ENCODE results near the gene SCMH1.

SCMH1 gene

GRCh38 chr1:41281334-41281733 is 39.2 kb upstream of the SCMH1 start:
- Histone ChIP-seq H3K9ac (ENCODE audit: low read length) (no peak overlapping the region), H3K4me3 (ENCODE audit: low read length) (no peak overlapping the region), H2AFZ (ENCODE audit: low read depth, low read length) (no peak overlapping the region), H4K20me1 (ENCODE audit: insufficient read depth, low read length) (no peaks in the 10 kb centered on the region), H3K27me3 (ENCODE audit: low read depth, low read length) (peaks cover 26% of the 10 kb centered on the region), H3K4me2 (ENCODE audit: low read length) (no peak overlapping the region), H3K79me2 (ENCODE audit: low read length) (no peaks in the 10 kb centered on the region), H3K27ac (ENCODE audit: low read length) (no peak overlapping the region), H3K9me3 (ENCODE audit: insufficient read depth, low read length) (no peaks in the 10 kb centered on the region), H3K4me1 (ENCODE audit: low read length) (no peaks in the 10 kb centered on the region), H3K36me3 (replicated peaks; ENCODE audit: low read depth, low read length) (no peaks in the 10 kb centered on the region)
- TF ChIP-seq EZH2phosphoT487 (IDR thresholded peaks at IDR 0.05; ENCODE audit: low read depth) (no peak), CTCF (IDR thresholded peaks at IDR 0.05; ENCODE audit: low read depth, low read length) (no peak)

GRCh38 chr1:41280202-41281032 is 38.3 kb upstream of the SCMH1 start:
- H3K4me1 ChIP-seq (ENCODE audit: low read length), result no peaks in the 10 kb centered on the region
- no peaks in the 10 kb centered on the region for H3K79me2 ChIP-seq (ENCODE audit: low read length)
- H3K4me3 ChIP-seq (ENCODE audit: low read length), result no peak overlapping the region
- H3K9me3 ChIP-seq (ENCODE audit: insufficient read depth, low read length), result no peaks in the 10 kb centered on the region
- TF ChIP-seq CTCF (IDR thresholded peaks at IDR 0.05; ENCODE audit: low read depth, low read length) (no peak), EZH2phosphoT487 (IDR thresholded peaks at IDR 0.05; ENCODE audit: low read depth) (no peak)
- H3K9ac ChIP-seq (ENCODE audit: low read length), result no peak overlapping the region
- H3K27me3 ChIP-seq (ENCODE audit: low read depth, low read length), result peaks cover 18% of the 10 kb centered on the region
- no peak overlapping the region for H3K27ac ChIP-seq (ENCODE audit: low read length)
- no peak overlapping the region for H3K4me2 ChIP-seq (ENCODE audit: low read length)
- no peaks in the 10 kb centered on the region for H3K36me3 ChIP-seq (replicated peaks; ENCODE audit: low read depth, low read length)
- no peak overlapping the region for H2AFZ ChIP-seq (ENCODE audit: low read depth, low read length)
- no peaks in the 10 kb centered on the region for H4K20me1 ChIP-seq (ENCODE audit: insufficient read depth, low read length)

GRCh38 chr1:41278076-41278475 is 36.0 kb upstream of the SCMH1 start:
- no peaks in the 10 kb centered on the region for H3K36me3 ChIP-seq (replicated peaks; ENCODE audit: low read depth, low read length)
- H3K79me2 ChIP-seq (ENCODE audit: low read length), result no peaks in the 10 kb centered on the region
- no peak overlapping the region for H3K27ac ChIP-seq (ENCODE audit: low read length)
- no peak overlapping the region for H2AFZ ChIP-seq (ENCODE audit: low read depth, low read length)
- H3K9ac ChIP-seq (ENCODE audit: low read length), result no peak overlapping the region
- no peak overlapping the region for H3K4me3 ChIP-seq (ENCODE audit: low read length)
- H3K4me2 ChIP-seq (ENCODE audit: low read length), result no peak overlapping the region
- no peaks in the 10 kb centered on the region for H3K27me3 ChIP-seq (ENCODE audit: low read depth, low read length)
- no peaks in the 10 kb centered on the region for H3K4me1 ChIP-seq (ENCODE audit: low read length)
- no peaks in the 10 kb centered on the region for H3K9me3 ChIP-seq (ENCODE audit: insufficient read depth, low read length)
- TF ChIP-seq CTCF (IDR thresholded peaks at IDR 0.05; ENCODE audit: low read depth, low read length), result no peak
- no peak for TF ChIP-seq EZH2phosphoT487 (IDR thresholded peaks at IDR 0.05; ENCODE audit: low read depth)
- H4K20me1 ChIP-seq (ENCODE audit: insufficient read depth, low read length), result no peaks in the 10 kb centered on the region

- H3K4me2 ChIP-seq (ENCODE audit: low read length), result no peak overlapping the region
- no peak overlapping the region for H3K4me3 ChIP-seq (ENCODE audit: low read length)
- no peaks in the 10 kb centered on the region for H3K9me3 ChIP-seq (ENCODE audit: insufficient read depth, low read length)
- H3K79me2 ChIP-seq (ENCODE audit: low read length), result no peaks in the 10 kb centered on the region
- no peaks in the 10 kb centered on the region for H3K27me3 ChIP-seq (ENCODE audit: low read depth, low read length)
- no peaks in the 10 kb centered on the region for H3K36me3 ChIP-seq (replicated peaks; ENCODE audit: low read depth, low read length)
- H3K4me1 ChIP-seq (ENCODE audit: low read length), result no peaks in the 10 kb centered on the region
- no peak for TF ChIP-seq EZH2phosphoT487 (IDR thresholded peaks at IDR 0.05; ENCODE audit: low read depth)
- no peak for TF ChIP-seq CTCF (IDR thresholded peaks at IDR 0.05; ENCODE audit: low read depth, low read length)
- H2AFZ ChIP-seq (ENCODE audit: low read depth, low read length), result no peak overlapping the region
- H3K9ac ChIP-seq (ENCODE audit: low read length), result no peak overlapping the region
- H3K27ac ChIP-seq (ENCODE audit: low read length), result no peak overlapping the region
- H4K20me1 ChIP-seq (ENCODE audit: insufficient read depth, low read length), result no peaks in the 10 kb centered on the region
These were observed 35.4 kb upstream of the SCMH1 start for GRCh38 chr1:41277371-41277975.

All from OCI-LY3 (cell line).